Upper lobe of left lung (tissue), 6 donors: ENCODE data around the gene MYF6. TPM values are rescaled to one million over a fixed set of nuclear protein-coding genes. Genes with fewer than 3 reads are reported as not detected.

Experiments used
- ATAC-seq, 2 donors: fragments of 200-7000 bp; cut with Tn5 transposase; one replicate each; pipeline ENCODE4 v1.9.1; 2022; ENCODE audit warnings: mild to moderate bottlenecking in 2 of 2, moderate library complexity in 2 of 2; ENCODE audit not compliant: low FRiP score in 2 of 2
- DNase-seq, 2 donors: peaks; one replicate each; pipeline ENCODE4 v3.0.0-alpha.2; 2019 to 2020
- H3K27ac ChIP-seq, 4 donors: fragments of 200-600 bp; sonication (generic); one replicate each; pipeline ENCODE4 v1.5.1; 2016 to 2019
- H3K27me3 ChIP-seq, 4 donors: fragments of 200-600 bp; sonication (generic); one replicate each; pipeline ENCODE4 v1.5.1; 2017 to 2019
- H3K36me3 ChIP-seq, 4 donors: fragments of 200-600 bp; sonication (generic); one replicate each; pipeline ENCODE4 v1.5.1; 2016 to 2019
- H3K4me1 ChIP-seq, 4 donors: fragments of 200-600 bp; sonication (generic); one replicate each; pipeline ENCODE4 v1.5.1; 2018 to 2019
- H3K4me3 ChIP-seq, 4 donors: fragments of 200-600 bp; sonication (generic); one replicate each; pipeline ENCODE4 v1.5.1; 2017 to 2019; ENCODE audit warnings: mild to moderate bottlenecking in 2 of 4, moderate library complexity in 1 of 4
- H3K9me3 ChIP-seq, 4 donors: fragments of 200-600 bp; sonication (generic); one replicate each; pipeline ENCODE4 v1.5.1; 2018 to 2019
- CTCF ChIP-seq, 6 experiments: fragments of 450-650 bp in 4 of 6; fragments of 200-600 bp in 2 of 6; sonication (generic) in 2 of 6; IDR thresholded peaks; one replicate each; pipeline ENCODE4 v1.5.1; 2016 to 2019; ENCODE audit warnings: antibody characterized with exemption in 6 of 6
- EP300 ChIP-seq, 4 donors: sonication (generic); formaldehyde crosslinking; IDR thresholded peaks; one replicate each; pipeline ENCODE4 v1.5.1; 2017; ENCODE audit warnings: antibody characterized with exemption in 4 of 4, control low read depth in 2 of 4
- POLR2A ChIP-seq, 4 donors: fragments of 450-650 bp; IDR thresholded peaks; one replicate each; pipeline ENCODE4 v1.5.1; 2016 to 2017; ENCODE audit warnings: antibody characterized with exemption in 4 of 4, mild to moderate bottlenecking in 2 of 4
- POLR2AphosphoS5 ChIP-seq, 2 donors: sonication (generic); formaldehyde crosslinking; IDR thresholded peaks; one replicate each; pipeline ENCODE4 v1.5.1; 2017; ENCODE audit warnings: antibody characterized with exemption in 2 of 2
- WGBS, 2 donors: methylation state at CpG; one replicate each; pipeline ENCODE4 v1.1.5; 2017 to 2018; 5-methylcytosine and 5-hydroxymethylcytosine counted together
- total RNA-seq, 6 donors: library from RNA; depleted of rRNA in 4 of 6; stranded (reverse); fragments of >200 nt in 4 of 6; gene quantifications; one replicate each; pipeline versions ENCODE4 v1.1.0 to v1.2.1, GENCODE V29; 2016 to 2021
- donor health status: DM: no; HTN: no; CAD: no; lungs with moderate emphysema.
- donor health status: DM: no; HTN: yes; CAD: no; lungs with severe emphysema.

MYF6 gene
- total RNA-seq, 6 donors from 2014 or later, result not detected

GRCh38 chr12:80720516-80720915 is 13.1 kb downstream of the MYF6 start:
- Histone ChIP-seq H3K27me3 (no peaks in the 10 kb centered on the region), H3K4me3 (no peak overlapping the region), H3K9me3 (no peaks in the 10 kb centered on the region), H3K27ac (no peak overlapping the region), H3K4me1 (no peaks in the 10 kb centered on the region), H3K36me3 (no peaks in the 10 kb centered on the region)
- 81 to 84% methylated on average over 1 of the region's 1 CpG for WGBS, 2 donors
- DNase-seq (no peak), ATAC-seq (no peak)
- TF ChIP-seq CTCF (IDR thresholded peaks at IDR 0.05) (no peak), EP300 (IDR thresholded peaks at IDR 0.05) (no peak), POLR2AphosphoS5 (IDR thresholded peaks at IDR 0.05) (no peak), POLR2A (IDR thresholded peaks at IDR 0.05) (no peak)

- DNase-seq, result no peak
- Histone ChIP-seq H3K27me3 (no peaks in the 10 kb centered on the region), H3K4me3 (no peak overlapping the region), H3K4me1 (no peaks in the 10 kb centered on the region), H3K9me3 (no peaks in the 10 kb centered on the region), H3K27ac (no peak overlapping the region), H3K36me3 (no peaks in the 10 kb centered on the region)
- no peak for ATAC-seq
- 63 to 65% methylated on average over 3 of the region's 3 CpGs for WGBS, 2 donors
- TF ChIP-seq EP300 (IDR thresholded peaks at IDR 0.05) (no peak), CTCF (IDR thresholded peaks at IDR 0.05) (no peak), POLR2A (IDR thresholded peaks at IDR 0.05) (no peak), POLR2AphosphoS5 (IDR thresholded peaks at IDR 0.05) (no peak)
Measured at GRCh38 chr12:80721326-80721725, 13.9 kb downstream of the MYF6 start.

- Histone ChIP-seq H3K9me3 (no peaks in the 10 kb centered on the region), H3K27ac (no peak overlapping the region)
- 60 to 64% methylated on average over 6 of the region's 6 CpGs for WGBS, 2 donors
Measured at GRCh38 chr12:80745851-80746505, 38.5 kb downstream of the MYF6 start.

GRCh38 chr12:80747800-80748199 is 40.4 kb downstream of the MYF6 start:
- H3K4me3 ChIP-seq, result no peak overlapping the region
- no peak for ATAC-seq
- TF ChIP-seq CTCF (IDR thresholded peaks at IDR 0.05) (no peak), POLR2A (IDR thresholded peaks at IDR 0.05) (no peak), EP300 (IDR thresholded peaks at IDR 0.05) (no peak), POLR2AphosphoS5 (IDR thresholded peaks at IDR 0.05) (no peak)
- H3K9me3 ChIP-seq, result no peaks in the 10 kb centered on the region
- no peak overlapping the region for H3K27ac ChIP-seq
- H3K4me1 ChIP-seq, result no peaks in the 10 kb centered on the region
- no peaks in the 10 kb centered on the region for H3K36me3 ChIP-seq
- DNase-seq, result no peak
- H3K27me3 ChIP-seq, result no peaks in the 10 kb centered on the region
- 61 to 69% methylated on average over 2 of the region's 2 CpGs for WGBS, 2 donors

More at GRCh38 chr12:80745851-80746505, 38.5 kb downstream of the MYF6 start:
- Histone ChIP-seq H3K4me1 (no peaks in the 10 kb centered on the region), H3K27me3 (no peaks in the 10 kb centered on the region), H3K36me3 (no peaks in the 10 kb centered on the region), H3K4me3 (no peak overlapping the region)
- no peak for TF ChIP-seq CTCF (IDR thresholded peaks at IDR 0.05)
- TF ChIP-seq POLR2A (IDR thresholded peaks at IDR 0.05), result no peak
- TF ChIP-seq POLR2AphosphoS5 (IDR thresholded peaks at IDR 0.05), result no peak
- TF ChIP-seq EP300 (IDR thresholded peaks at IDR 0.05), result no peak
- DNase-seq, result no peak
- no peak for ATAC-seq

- ATAC-seq (no peak), DNase-seq (no peak)
- Histone ChIP-seq H3K4me3 (no peak overlapping the region), H3K27ac (no peak overlapping the region), H3K9me3 (no peaks in the 10 kb centered on the region), H3K4me1 (no peaks in the 10 kb centered on the region), H3K36me3 (no peaks in the 10 kb centered on the region), H3K27me3 (no peaks in the 10 kb centered on the region)
- WGBS, 2 donors, result 79 to 80% methylated on average over 2 of the region's 2 CpGs
- TF ChIP-seq POLR2AphosphoS5 (IDR thresholded peaks at IDR 0.05) (no peak), CTCF (IDR thresholded peaks at IDR 0.05) (no peak)
Measured at GRCh38 chr12:80749456-80749855, 42.0 kb downstream of the MYF6 start.
